ENCODE measurements around the gene SESN3. TPM values are rescaled to one million over a fixed set of nuclear protein-coding genes. Genes with fewer than 3 reads are reported as not detected.

Gene SESN3
- total RNA-seq, 6 donors from 2014 or later = 11.5 to 48.8 (median 23.2) TPM

DNA sequence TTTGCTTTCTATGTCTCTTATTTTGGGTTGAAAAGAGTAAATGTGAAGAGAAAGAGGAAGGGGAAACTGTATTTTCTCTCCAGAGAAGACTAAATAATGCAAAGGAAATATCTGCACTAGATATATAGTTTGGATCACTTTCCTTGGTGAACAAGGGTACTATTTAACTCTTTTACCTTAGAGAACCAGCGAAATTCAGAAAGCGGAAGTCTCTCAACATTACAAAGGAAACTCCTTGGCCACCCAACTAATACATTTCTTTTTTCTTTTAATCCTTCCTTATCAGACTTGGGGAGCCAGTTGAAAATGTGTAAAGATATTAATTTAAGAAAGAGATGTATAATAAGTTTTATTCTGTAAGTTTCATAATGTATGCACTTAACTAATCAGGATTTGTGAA lies 64.2 kb downstream of the SESN3 start:
- H3K9me3 ChIP-seq = no peaks in the 10 kb centered on the region
- WGBS, 2 donors = 83 to 87% methylated on average over 2 of the region's 2 CpGs
- no peak for DNase-seq
- no peak overlapping the region for H3K4me3 ChIP-seq
- no peak for ATAC-seq (ENCODE audit: low FRiP score in 2 of 2)
- no peak overlapping the region for H3K27ac ChIP-seq
- H3K4me1 ChIP-seq = peaks cover 0 to 4% (median 0%) of the 10 kb centered on the region in 4 donors
- no peaks in the 10 kb centered on the region for H3K36me3 ChIP-seq
- no peak for TF ChIP-seq EP300 (IDR thresholded peaks at IDR 0.05)
- TF ChIP-seq POLR2AphosphoS5 (IDR thresholded peaks at IDR 0.05) = no peak
- no peak for TF ChIP-seq CTCF (IDR thresholded peaks at IDR 0.05)
- TF ChIP-seq POLR2A (IDR thresholded peaks at IDR 0.05) = no peak
- no peaks in the 10 kb centered on the region for H3K27me3 ChIP-seq

- Histone ChIP-seq H3K27ac (no peak overlapping the region), H3K27me3 (no peaks in the 10 kb centered on the region), H3K4me1 (peaks cover 0 to 5% (median 0%) of the 10 kb centered on the region in 4 donors), H3K4me3 (no peak overlapping the region), H3K36me3 (no peaks in the 10 kb centered on the region), H3K9me3 (no peaks in the 10 kb centered on the region)
- no peak for ATAC-seq (ENCODE audit: low FRiP score in 2 of 2)
- DNase-seq = no peak
- TF ChIP-seq EP300 (IDR thresholded peaks at IDR 0.05) = no peak
- TF ChIP-seq POLR2AphosphoS5 (IDR thresholded peaks at IDR 0.05) = no peak
- no peak for TF ChIP-seq POLR2A (IDR thresholded peaks at IDR 0.05)
- no peak for TF ChIP-seq CTCF (IDR thresholded peaks at IDR 0.05)
Observed at GRCh38 chr11:95165638-95166037, 65.4 kb downstream of the SESN3 start.

DNA sequence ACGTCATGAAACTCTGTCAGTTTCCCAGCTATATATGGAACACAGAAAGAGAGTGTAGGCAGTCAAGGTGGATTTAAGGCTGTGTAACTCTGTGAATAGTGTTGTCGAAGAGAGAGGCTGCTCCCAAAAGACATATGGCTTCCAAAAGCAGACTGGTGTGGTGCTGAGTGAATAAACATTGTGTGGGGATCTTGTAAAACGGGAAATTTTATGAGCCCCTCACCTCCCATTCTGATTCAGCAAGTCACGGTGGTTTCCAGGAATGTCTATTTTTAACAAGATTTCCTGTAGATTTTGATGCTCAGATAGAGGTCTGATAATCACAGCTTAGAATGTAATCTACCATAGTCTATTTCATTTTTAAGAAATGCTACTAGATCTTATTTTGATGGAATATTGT lies 67.9 kb downstream of the SESN3 start:
- TF ChIP-seq EP300 (IDR thresholded peaks at IDR 0.05) = no peak
- no peak for TF ChIP-seq CTCF (IDR thresholded peaks at IDR 0.05)
- TF ChIP-seq POLR2A (IDR thresholded peaks at IDR 0.05) = no peak
- TF ChIP-seq POLR2AphosphoS5 (IDR thresholded peaks at IDR 0.05) = no peak
- H3K27me3 ChIP-seq = no peaks in the 10 kb centered on the region
- peaks cover 0 to 7% (median under 1%) of the 10 kb centered on the region in 4 donors for H3K4me1 ChIP-seq
- ATAC-seq (ENCODE audit: low FRiP score in 2 of 2) = no peak
- WGBS, 2 donors = 48 to 49% methylated on average over 4 of the region's 4 CpGs
- H3K27ac ChIP-seq = no peak overlapping the region
- no peak overlapping the region for H3K4me3 ChIP-seq
- no peaks in the 10 kb centered on the region for H3K36me3 ChIP-seq
- no peaks in the 10 kb centered on the region for H3K9me3 ChIP-seq
- DNase-seq = no peak

- H3K4me3 ChIP-seq = no peak overlapping the region
- H3K27me3 ChIP-seq = no peaks in the 10 kb centered on the region
- no peaks in the 10 kb centered on the region for H3K36me3 ChIP-seq
- DNase-seq (no peak), ATAC-seq (ENCODE audit: low FRiP score in 2 of 2) (no peak)
- H3K4me1 ChIP-seq = peaks cover 0 to 16% (median 5%) of the 10 kb centered on the region in 4 donors
- no peaks in the 10 kb centered on the region for H3K9me3 ChIP-seq
- TF ChIP-seq EP300 (IDR thresholded peaks at IDR 0.05) (no peak), CTCF (IDR thresholded peaks at IDR 0.05) (no peak), POLR2AphosphoS5 (IDR thresholded peaks at IDR 0.05) (no peak), POLR2A (IDR thresholded peaks at IDR 0.05) (no peak)
- H3K27ac ChIP-seq = no peak overlapping the region
- 89 to 93% methylated on average over 1 of the region's 1 CpG for WGBS, 2 donors
Observed at GRCh38 chr11:95161248-95161647, 69.8 kb downstream of the SESN3 start.

DNA sequence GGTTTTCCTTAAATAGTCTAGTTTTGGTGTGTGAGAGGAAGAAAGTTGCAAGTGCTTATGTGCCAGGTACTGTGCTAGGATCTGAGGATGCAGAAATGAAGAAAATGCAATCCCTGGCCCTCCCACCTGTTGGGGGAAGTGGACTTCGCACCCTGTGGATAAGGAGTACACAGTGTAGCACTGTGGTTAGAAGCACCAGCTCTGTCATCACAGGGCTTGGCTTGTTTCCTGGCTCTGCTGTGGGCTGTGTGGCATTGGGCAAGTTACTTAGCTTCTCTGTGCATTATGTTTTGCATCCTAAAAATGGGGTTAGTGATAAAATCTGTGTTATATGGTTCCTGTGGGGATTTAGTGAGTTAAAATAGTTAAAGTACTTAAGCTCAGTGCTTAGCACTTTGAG lies 73.2 kb downstream of the SESN3 start:
- Histone ChIP-seq H3K27ac (peak overlapping the region in 1 of 4 donors; percentile 64), H3K27me3 (no peaks in the 10 kb centered on the region), H3K9me3 (no peaks in the 10 kb centered on the region), H3K36me3 (no peaks in the 10 kb centered on the region), H3K4me3 (no peak overlapping the region), H3K4me1 (peaks cover 12 to 23% (median 19%) of the 10 kb centered on the region in 4 donors)
- DNase-seq = no peak
- 71 to 80% methylated on average over 1 of the region's 1 CpG for WGBS, 2 donors
- TF ChIP-seq EP300 (IDR thresholded peaks at IDR 0.05) = no peak
- no peak for TF ChIP-seq POLR2A (IDR thresholded peaks at IDR 0.05)
- no peak for ATAC-seq (ENCODE audit: low FRiP score in 2 of 2)
